ENCODE measurements around the gene ALKBH3.

Gene ALKBH3

DNA sequence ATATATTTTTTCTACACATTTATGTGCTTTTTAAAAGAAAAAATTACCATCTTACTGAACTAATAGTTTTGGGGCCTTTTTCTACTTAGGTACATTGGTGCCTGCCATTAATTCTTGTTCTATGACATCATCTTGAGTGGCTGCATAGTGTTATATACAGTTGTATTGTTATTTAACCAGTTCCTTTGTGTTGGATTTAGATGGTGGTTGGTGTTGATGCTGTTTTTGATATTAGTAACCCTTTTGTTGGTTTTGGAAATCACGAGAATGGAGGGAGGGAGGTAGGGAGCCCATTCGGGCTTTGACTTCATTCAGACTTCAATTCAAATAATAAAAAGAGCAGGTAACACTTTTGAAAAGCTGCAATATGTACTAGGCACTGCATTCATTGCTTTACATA lies 46.4 kb downstream of the ALKBH3 start:
- H3K36me3 ChIP-seq (ENCODE audit: control insufficient read depth, insufficient read depth, low read length), result peaks cover 3% of the 10 kb centered on the region

DNA sequence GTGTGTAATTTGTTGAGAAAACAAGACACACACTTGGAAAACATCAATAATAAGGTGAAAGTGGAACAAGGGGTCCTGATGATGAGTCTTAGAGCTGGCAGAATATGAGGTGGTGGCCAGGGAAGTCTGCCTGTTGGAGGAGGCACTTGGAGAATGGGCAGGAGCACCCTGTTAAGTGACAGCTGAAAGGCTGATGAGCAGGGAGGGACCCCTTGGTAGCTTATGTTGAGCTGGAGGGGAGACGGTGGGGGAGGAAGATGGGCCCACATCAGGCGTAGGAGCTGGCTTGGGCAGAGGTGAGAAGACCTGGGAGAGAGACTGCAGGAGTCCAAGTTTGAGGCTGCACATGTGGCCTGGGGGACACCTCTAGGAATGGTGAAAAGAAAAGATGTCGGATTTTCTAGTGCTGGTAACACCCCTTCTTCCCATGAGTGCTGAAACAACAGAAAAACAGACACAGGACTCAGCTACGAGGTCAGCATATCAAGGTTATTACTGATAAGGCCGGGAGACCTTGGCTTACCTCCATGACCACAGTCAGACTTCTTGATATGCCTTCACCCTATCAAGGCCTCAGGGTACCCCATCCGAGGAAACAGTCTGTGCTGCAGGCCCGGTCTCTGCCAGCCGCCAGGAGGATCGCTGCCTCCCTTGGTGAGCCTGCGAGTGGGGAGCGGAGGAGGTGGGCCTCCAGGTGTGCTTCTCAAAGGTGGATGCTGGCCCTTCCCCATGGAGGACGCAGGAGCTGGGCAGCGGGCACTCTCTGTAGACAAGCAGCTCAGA lies 47.5 kb downstream of the ALKBH3 start:
- Histone ChIP-seq H3K36me3 (ENCODE audit: control insufficient read depth, insufficient read depth, low read length) (no peaks in the 10 kb centered on the region), H3K4me3 (replicated peaks; ENCODE audit: low read depth, low read length) (no peak overlapping the region), H3K27me3 (replicated peaks; ENCODE audit: control insufficient read depth, insufficient read depth, low read length) (no peaks in the 10 kb centered on the region; the same call in 1 of the 2 replicates)
- no peak for DNase-seq (ENCODE audit: extremely low read depth, insufficient read length)
- TF ChIP-seq, protein P1, sequence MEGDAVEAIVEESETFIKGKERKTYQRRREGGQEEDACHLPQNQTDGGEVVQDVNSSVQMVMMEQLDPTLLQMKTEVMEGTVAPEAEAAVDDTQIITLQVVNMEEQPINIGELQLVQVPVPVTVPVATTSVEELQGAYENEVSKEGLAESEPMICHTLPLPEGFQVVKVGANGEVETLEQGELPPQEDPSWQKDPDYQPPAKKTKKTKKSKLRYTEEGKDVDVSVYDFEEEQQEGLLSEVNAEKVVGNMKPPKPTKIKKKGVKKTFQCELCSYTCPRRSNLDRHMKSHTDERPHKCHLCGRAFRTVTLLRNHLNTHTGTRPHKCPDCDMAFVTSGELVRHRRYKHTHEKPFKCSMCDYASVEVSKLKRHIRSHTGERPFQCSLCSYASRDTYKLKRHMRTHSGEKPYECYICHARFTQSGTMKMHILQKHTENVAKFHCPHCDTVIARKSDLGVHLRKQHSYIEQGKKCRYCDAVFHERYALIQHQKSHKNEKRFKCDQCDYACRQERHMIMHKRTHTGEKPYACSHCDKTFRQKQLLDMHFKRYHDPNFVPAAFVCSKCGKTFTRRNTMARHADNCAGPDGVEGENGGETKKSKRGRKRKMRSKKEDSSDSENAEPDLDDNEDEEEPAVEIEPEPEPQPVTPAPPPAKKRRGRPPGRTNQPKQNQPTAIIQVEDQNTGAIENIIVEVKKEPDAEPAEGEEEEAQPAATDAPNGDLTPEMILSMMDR (IDR thresholded peaks at IDR 0.05; ENCODE audit: insufficient read depth, low read length, poor library complexity, severe bottlenecking), result no peak

More for the DNA sequence above, 46.4 kb downstream of the ALKBH3 start:
- TF ChIP-seq, protein P1 (IDR thresholded peaks at IDR 0.05; ENCODE audit: insufficient read depth, low read length, poor library complexity, severe bottlenecking), result no peak
- Histone ChIP-seq H3K27me3 (replicated peaks; ENCODE audit: control insufficient read depth, insufficient read depth, low read length) (no peaks in the 10 kb centered on the region; the same call in 1 of the 2 replicates), H3K4me3 (replicated peaks; ENCODE audit: low read depth, low read length) (no peak overlapping the region)
- DNase-seq (ENCODE audit: extremely low read depth, insufficient read length), result no peak

GRCh38 chr11:43928721-43929120 lies 48.1 kb downstream of the ALKBH3 start:
- H3K36me3 ChIP-seq (ENCODE audit: control insufficient read depth, insufficient read depth, low read length), result no peaks in the 10 kb centered on the region
- TF ChIP-seq, protein P1 (IDR thresholded peaks at IDR 0.05; ENCODE audit: insufficient read depth, low read length, poor library complexity, severe bottlenecking), result no peak
- no peaks in the 10 kb centered on the region; the same call in 1 of the 2 replicates for H3K27me3 ChIP-seq (replicated peaks; ENCODE audit: control insufficient read depth, insufficient read depth, low read length)
- DNase-seq (ENCODE audit: extremely low read depth, insufficient read length), result no peak
- H3K4me3 ChIP-seq (replicated peaks; ENCODE audit: low read depth, low read length), result no peak overlapping the region

DNA sequence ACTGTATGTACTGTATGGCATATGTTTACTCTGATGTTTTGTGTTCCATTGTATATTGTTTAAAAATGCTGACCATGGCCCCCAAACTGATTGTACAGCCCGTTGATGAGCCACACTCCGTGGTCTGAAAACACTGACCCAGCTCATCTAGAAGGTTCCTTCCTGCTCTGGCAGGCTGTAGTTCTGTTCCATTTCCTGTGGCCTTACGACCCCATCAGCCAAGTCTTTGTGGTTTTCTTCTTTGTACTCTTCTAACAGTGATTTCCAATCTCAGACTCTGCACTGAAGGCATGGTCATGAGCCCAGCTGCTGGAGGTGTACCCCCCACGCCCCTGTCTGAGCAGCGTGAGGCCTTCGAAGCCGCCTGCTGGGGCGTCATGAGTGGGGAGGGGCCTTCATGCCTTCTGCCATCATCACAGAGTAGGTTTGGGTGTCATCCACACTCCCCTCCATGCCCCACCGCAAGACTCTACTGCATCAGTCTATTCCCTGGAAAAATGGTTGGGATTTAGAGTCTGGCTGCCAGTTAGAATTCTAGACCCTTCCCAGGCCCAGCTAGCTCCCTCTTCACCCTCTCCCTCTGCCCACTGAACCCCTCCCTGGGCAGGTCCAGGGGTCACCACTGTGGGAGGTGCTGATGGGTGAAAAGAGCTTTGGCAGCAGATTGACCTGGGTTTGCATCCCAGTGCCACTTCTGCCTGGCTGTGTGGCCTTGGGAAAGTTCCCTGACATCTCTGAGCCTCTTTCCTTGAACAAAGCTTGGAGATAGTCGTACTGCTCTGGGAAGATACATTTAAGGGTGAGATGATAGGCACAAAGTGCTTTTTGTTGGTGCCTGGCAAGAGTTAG lies 50.5 kb downstream of the ALKBH3 start:
- H3K27me3 ChIP-seq (replicated peaks; ENCODE audit: control insufficient read depth, insufficient read depth, low read length), result no peaks in the 10 kb centered on the region; the same call in 1 of the 2 replicates
- no peaks in the 10 kb centered on the region for H3K36me3 ChIP-seq (ENCODE audit: control insufficient read depth, insufficient read depth, low read length)
- TF ChIP-seq, protein P1 (IDR thresholded peaks at IDR 0.05; ENCODE audit: insufficient read depth, low read length, poor library complexity, severe bottlenecking), result no peak
- DNase-seq (ENCODE audit: extremely low read depth, insufficient read length), result no peak
- no peak overlapping the region for H3K4me3 ChIP-seq (replicated peaks; ENCODE audit: low read depth, low read length)

GRCh38 chr11:43931717-43932039 lies 51.0 kb downstream of the ALKBH3 start:
- TF ChIP-seq, protein P1 (IDR thresholded peaks at IDR 0.05; ENCODE audit: insufficient read depth, low read length, poor library complexity, severe bottlenecking), result no peak
- no peaks in the 10 kb centered on the region for H3K36me3 ChIP-seq (ENCODE audit: control insufficient read depth, insufficient read depth, low read length)
- no peaks in the 10 kb centered on the region; the same call in 1 of the 2 replicates for H3K27me3 ChIP-seq (replicated peaks; ENCODE audit: control insufficient read depth, insufficient read depth, low read length)
- no peak for DNase-seq (ENCODE audit: extremely low read depth, insufficient read length)
- H3K4me3 ChIP-seq (replicated peaks; ENCODE audit: low read depth, low read length), result no peak overlapping the region
